Caco-2 (cell line): ENCODE data around the gene REELD1. TPM values are rescaled to one million over a fixed set of nuclear protein-coding genes. Genes with fewer than 3 reads are reported as not detected.

Experiments
- BruUV-seq: library from RNA; stranded (reverse); fragments of 400-500 nt; replicated peaks from 2 replicates; lab custom pipeline; 2021; lab: Mats Ljungman, UMichigan
- CTCF ChIA-PET: fragments of 300-600 bp; sonication (Branson Sonifier 250); formaldehyde crosslinking; loops from one replicate; lab custom pipeline; 2022; ENCODE audit warnings: antibody characterized with exemption; lab: Charles Lee
- POLR2A ChIA-PET: fragments of 300-600 bp; sonication (Branson Sonifier 250); formaldehyde crosslinking; loops from one replicate; lab custom pipeline; 2022; ENCODE audit warnings: antibody characterized with exemption; lab: Charles Lee
- DNase-seq, 2 experiments: peaks; one replicate each; pipeline versions ENCODE4 v3.0.0 to v3.0.0-alpha.2; 2020 to 2022
- H3K27me3 ChIP-seq: replicated peaks from 2 replicates; pipeline ENCODE4 v1.6.0; 2011; ENCODE audit warnings: low read length; ENCODE audit not compliant: control insufficient read depth, insufficient read depth
- H3K36me3 ChIP-seq: 2 replicates; pipeline ENCODE4 v1.5.1; 2011; ENCODE audit warnings: low read length; ENCODE audit not compliant: control insufficient read depth, insufficient read depth
- H3K4me1 ChIP-seq: fragments of 250-450 bp; sonication (Bioruptor Pico); 2 replicates; pipeline ENCODE4 v1.5.1; 2020; ENCODE audit warnings: mild to moderate bottlenecking
- H3K4me3 ChIP-seq: 2 replicates; pipeline ENCODE4 v1.5.1; 2011; ENCODE audit warnings: low read depth, mild to moderate bottlenecking, control low read depth, low read length
- H3K9me3 ChIP-seq: fragments of 250-450 bp; sonication (Bioruptor Pico); 2 replicates; pipeline ENCODE4 v1.5.1; 2020; ENCODE audit warnings: mild to moderate bottlenecking, moderate library complexity
- H3K27ac Mint-ChIP-seq: one replicate; pipeline ENCODE4 v1.8.0; 2022; ENCODE audit warnings: mixed read lengths; ENCODE audit not compliant: unreplicated experiment
- H3K27me3 Mint-ChIP-seq: one replicate; pipeline ENCODE4 v1.8.0; 2022; ENCODE audit warnings: mixed read lengths; ENCODE audit not compliant: insufficient read depth, unreplicated experiment
- H3K36me3 Mint-ChIP-seq: one replicate; pipeline ENCODE4 v1.8.0; 2022; ENCODE audit warnings: mild to moderate bottlenecking, mixed read lengths; ENCODE audit not compliant: insufficient read depth, unreplicated experiment
- H3K4me1 Mint-ChIP-seq: one replicate; pipeline ENCODE4 v1.8.0; 2022; ENCODE audit warnings: low read depth, mixed read lengths; ENCODE audit not compliant: unreplicated experiment
- H3K4me3 Mint-ChIP-seq: one replicate; pipeline ENCODE4 v1.8.0; 2022; ENCODE audit warnings: mild to moderate bottlenecking, moderate library complexity, mixed read lengths; ENCODE audit not compliant: unreplicated experiment
- H3K9me3 Mint-ChIP-seq: one replicate; pipeline ENCODE4 v1.8.0; 2022; ENCODE audit warnings: mixed read lengths; ENCODE audit not compliant: unreplicated experiment
- intact Hi-C: fragments of 100-400 bp; cut with micrococcal nuclease; formaldehyde crosslinking; loops from one replicate; pipeline ENCODE4 v1.10.0; 2022; ENCODE audit not compliant: unreplicated experiment
- total RNA-seq: library from RNA; stranded (reverse); gene quantifications from 2 replicates; pipeline ENCODE4 v1.2.3, GENCODE V29; 2022
- TF ChIP-seq, protein P1 (sequence below), 2 experiments: fragments of 200-600 bp in 1 of 2; IDR thresholded peaks; 1 replicate in 1 of 2; 2 replicates in 1 of 2; pipeline versions ENCODE4 v1.5.1 to v1.8.0; 2011 to 2022; ENCODE audit warnings: antibody characterized with exemption in 1 of 2, control low read depth in 1 of 2, inconsistent platforms in 1 of 2, low read depth in 1 of 2, low read length in 1 of 2, mild to moderate bottlenecking in 1 of 2, moderate library complexity in 1 of 2; ENCODE audit not compliant: insufficient read depth in 1 of 2, severe bottlenecking in 1 of 2, unreplicated experiment in 1 of 2

The REELD1 gene
- total RNA-seq, 1 experiment from 2014 or later = not detected

DNA sequence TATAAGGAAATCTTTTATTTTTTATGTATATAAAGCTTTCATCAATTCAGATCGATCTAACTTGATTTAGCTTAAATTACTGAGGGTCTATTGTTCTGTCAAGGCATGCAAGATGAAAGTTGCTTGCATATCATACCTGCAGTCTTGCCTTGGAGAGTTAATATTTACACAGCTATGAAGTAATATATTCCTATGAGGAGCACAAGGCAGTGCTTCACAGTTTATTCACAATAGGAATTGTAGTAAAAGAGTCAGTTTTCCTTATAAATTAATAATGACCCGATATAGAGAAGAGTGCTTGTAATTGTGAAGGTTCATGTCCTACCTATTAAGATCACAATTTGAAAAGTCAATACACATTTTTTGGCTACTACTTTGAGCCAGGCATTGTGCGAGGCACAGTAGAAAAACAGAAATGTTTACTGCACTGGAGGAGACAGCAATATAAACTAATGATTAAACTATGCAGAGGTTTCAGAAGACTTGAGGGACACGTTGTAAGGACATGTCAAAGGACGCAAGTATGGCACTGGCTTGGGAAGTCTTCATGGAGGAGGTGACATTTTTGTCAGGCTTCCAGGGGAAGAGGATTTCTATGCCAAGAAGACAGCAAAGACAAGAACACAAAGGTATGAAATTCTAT, 38.8 kb downstream of the REELD1 start:
- Mint-ChIP-seq H3K27ac (no peak overlapping the region), H3K9me3 (no peaks in the 10 kb centered on the region), H3K4me1 (peaks cover 6% of the 10 kb centered on the region), H3K4me3 (no peak overlapping the region), H3K27me3 (no peaks in the 10 kb centered on the region), H3K36me3 (no peaks in the 10 kb centered on the region)
- no peak overlapping the region for H3K4me3 ChIP-seq
- intact Hi-C loops = no loop called here
- H3K27me3 ChIP-seq = no peaks in the 10 kb centered on the region
- no peaks in the 10 kb centered on the region for H3K9me3 ChIP-seq
- no peaks in the 10 kb centered on the region for H3K36me3 ChIP-seq
- CTCF ChIA-PET = no interaction called here
- no peak for DNase-seq
- POLR2A ChIA-PET = no interaction called here
- H3K4me1 ChIP-seq = peaks cover 35% of the 10 kb centered on the region
- TF ChIP-seq, protein P1, sequence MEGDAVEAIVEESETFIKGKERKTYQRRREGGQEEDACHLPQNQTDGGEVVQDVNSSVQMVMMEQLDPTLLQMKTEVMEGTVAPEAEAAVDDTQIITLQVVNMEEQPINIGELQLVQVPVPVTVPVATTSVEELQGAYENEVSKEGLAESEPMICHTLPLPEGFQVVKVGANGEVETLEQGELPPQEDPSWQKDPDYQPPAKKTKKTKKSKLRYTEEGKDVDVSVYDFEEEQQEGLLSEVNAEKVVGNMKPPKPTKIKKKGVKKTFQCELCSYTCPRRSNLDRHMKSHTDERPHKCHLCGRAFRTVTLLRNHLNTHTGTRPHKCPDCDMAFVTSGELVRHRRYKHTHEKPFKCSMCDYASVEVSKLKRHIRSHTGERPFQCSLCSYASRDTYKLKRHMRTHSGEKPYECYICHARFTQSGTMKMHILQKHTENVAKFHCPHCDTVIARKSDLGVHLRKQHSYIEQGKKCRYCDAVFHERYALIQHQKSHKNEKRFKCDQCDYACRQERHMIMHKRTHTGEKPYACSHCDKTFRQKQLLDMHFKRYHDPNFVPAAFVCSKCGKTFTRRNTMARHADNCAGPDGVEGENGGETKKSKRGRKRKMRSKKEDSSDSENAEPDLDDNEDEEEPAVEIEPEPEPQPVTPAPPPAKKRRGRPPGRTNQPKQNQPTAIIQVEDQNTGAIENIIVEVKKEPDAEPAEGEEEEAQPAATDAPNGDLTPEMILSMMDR (IDR thresholded peaks at IDR 0.05; ENCODE audit: insufficient read depth in 1 of 2, low read depth in 1 of 2, low read length in 1 of 2, severe bottlenecking in 1 of 2, unreplicated experiment in 1 of 2) = no peak
- BruUV-seq = no TSS peak

DNA sequence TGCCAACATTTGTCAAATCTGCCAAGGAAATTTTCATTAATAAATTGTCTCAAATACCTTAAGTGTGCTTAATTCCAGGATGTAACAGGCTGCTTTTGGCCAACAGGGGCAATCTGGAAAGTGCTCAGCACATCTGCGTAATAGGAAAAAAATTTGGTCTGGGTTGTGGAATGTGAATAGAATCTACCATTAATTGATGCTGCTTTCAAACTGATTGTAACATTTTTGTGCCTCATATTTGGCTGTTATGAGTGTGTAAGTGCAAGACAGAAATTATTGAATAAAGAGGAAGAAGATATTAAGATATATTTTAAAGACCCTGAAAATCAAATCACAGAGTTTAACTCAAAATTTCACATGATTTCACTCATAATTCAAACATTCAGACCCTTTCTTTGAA, 41.1 kb downstream of the REELD1 start:
- Histone ChIP-seq H3K4me1 (peaks cover 38% of the 10 kb centered on the region), H3K4me3 (no peak overlapping the region), H3K9me3 (no peaks in the 10 kb centered on the region), H3K27me3 (no peaks in the 10 kb centered on the region), H3K36me3 (no peaks in the 10 kb centered on the region)
- no TSS peak for BruUV-seq
- ChIA-PET POLR2A (no interaction called here), CTCF (no interaction called here)
- no peaks in the 10 kb centered on the region for H3K27me3 Mint-ChIP-seq
- intact Hi-C loops = no loop called here
- TF ChIP-seq, protein P1 (IDR thresholded peaks at IDR 0.05; ENCODE audit: insufficient read depth in 1 of 2, low read depth in 1 of 2, low read length in 1 of 2, severe bottlenecking in 1 of 2, unreplicated experiment in 1 of 2) = no peak
- H3K36me3 Mint-ChIP-seq = no peaks in the 10 kb centered on the region
- no peaks in the 10 kb centered on the region for H3K9me3 Mint-ChIP-seq
- H3K4me1 Mint-ChIP-seq = peaks cover 6% of the 10 kb centered on the region
- DNase-seq = no peak
- no peak overlapping the region for H3K27ac Mint-ChIP-seq
- no peak overlapping the region for H3K4me3 Mint-ChIP-seq

- Histone ChIP-seq H3K27me3 (no peaks in the 10 kb centered on the region), H3K4me1 (peaks cover 42% of the 10 kb centered on the region), H3K4me3 (no peak overlapping the region), H3K9me3 (no peaks in the 10 kb centered on the region), H3K36me3 (no peaks in the 10 kb centered on the region)
- TF ChIP-seq, protein P1 (IDR thresholded peaks at IDR 0.05; ENCODE audit: insufficient read depth in 1 of 2, low read depth in 1 of 2, low read length in 1 of 2, severe bottlenecking in 1 of 2, unreplicated experiment in 1 of 2) = no peak
- H3K27me3 Mint-ChIP-seq = no peaks in the 10 kb centered on the region
- DNase-seq = no peak
- ChIA-PET POLR2A (no interaction called here), CTCF (no interaction called here)
- H3K9me3 Mint-ChIP-seq = no peaks in the 10 kb centered on the region
- no peaks in the 10 kb centered on the region for H3K36me3 Mint-ChIP-seq
- no peak overlapping the region for H3K27ac Mint-ChIP-seq
- no peak overlapping the region for H3K4me3 Mint-ChIP-seq
- intact Hi-C loops = no loop called here
- H3K4me1 Mint-ChIP-seq = peaks cover 7% of the 10 kb centered on the region
- BruUV-seq = no TSS peak
Observed at GRCh38 chr4:146255874-146256273, 41.5 kb downstream of the REELD1 start.
